Activated gamma-delta T cell treated with anti-CD3 and anti-CD28 coated beads, Interleukin-2, amount 50 U/mL, for 16 hours (primary cell): ENCODE data around the gene NETO2.

Experiments
- DNase-seq: peaks from one replicate; pipeline ENCODE4 v3.0.0-alpha.2; 2020; ENCODE audit warnings: low read depth

The NETO2 gene

GRCh38 chr16:47046726-47047523 is 96.8 kb downstream of the NETO2 start:
- DNase-seq, result no peak

GRCh38 chr16:47045459-47045858 is 98.3 kb downstream of the NETO2 start:
- DNase-seq, result no peak

DNA sequence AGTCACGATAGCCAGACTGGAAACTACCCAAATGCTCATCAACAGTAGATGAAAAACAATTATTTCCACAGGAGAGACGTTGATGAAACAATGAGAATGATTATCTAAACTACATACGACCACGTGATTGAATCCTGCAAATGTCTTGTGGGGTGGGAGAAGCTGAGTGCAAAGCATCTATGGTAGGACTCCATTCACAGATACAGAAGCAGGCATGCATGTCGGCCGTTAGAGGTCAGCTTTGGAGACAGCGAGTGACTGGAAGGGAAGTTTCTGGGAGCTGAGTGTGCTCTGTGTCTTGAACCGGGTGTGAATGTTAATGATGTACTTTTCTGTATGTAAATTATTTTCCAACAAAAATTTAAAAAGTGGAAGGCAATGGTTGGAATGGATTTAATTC is 98.7 kb downstream of the NETO2 start:
- no peak for DNase-seq

GRCh38 chr16:47043970-47044684 is 99.6 kb downstream of the NETO2 start:
- no peak for DNase-seq

DNA sequence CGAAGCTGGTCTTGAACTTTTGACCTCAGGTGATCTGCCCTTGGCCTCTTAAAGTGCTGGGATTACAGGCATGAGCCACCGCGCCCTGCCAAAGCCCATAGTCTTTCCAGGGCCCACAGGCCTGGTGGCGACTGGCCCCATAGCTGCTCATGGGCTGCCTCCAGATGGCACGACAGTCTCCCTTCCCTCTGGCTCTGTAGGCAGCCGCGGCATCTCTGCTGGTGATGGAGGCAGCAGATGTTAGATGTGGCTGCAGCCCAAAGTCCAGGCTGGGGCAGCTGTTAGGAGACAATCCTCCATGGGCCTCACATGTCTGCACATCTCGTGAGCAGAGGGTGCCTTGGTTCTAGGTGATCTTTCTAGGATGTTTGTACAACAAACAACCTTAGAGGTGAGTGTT is 100.5 kb downstream of the NETO2 start:
- no peak for DNase-seq

- peak; percentile 87 for DNase-seq
Observed at GRCh38 chr16:47037746-47038458, 105.8 kb downstream of the NETO2 start.

- DNase-seq, result no peak
Observed at GRCh38 chr16:47037396-47037745, 106.4 kb downstream of the NETO2 start.

DNA sequence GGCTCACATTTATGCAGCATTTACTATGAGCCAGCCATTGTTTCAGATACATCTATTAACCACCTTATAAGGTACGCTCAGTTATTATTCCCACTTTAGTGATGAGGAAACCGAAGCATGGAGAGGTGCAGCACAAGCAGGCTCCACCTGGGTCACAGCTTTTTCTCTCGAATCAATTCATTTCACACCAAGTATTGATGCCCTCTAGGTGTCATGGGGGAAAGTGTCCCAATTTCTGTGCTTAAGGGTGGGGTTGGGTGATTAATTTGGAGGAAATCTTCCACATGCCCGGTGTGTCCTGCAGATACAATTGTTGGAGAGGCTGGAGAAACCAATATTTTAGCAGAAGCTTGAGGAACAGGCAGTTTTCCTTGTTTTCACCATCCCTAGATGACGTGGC is 107.5 kb downstream of the NETO2 start:
- DNase-seq, result no peak

GRCh38 chr16:47035436-47035835 is 108.3 kb downstream of the NETO2 start:
- no peak for DNase-seq

DNA sequence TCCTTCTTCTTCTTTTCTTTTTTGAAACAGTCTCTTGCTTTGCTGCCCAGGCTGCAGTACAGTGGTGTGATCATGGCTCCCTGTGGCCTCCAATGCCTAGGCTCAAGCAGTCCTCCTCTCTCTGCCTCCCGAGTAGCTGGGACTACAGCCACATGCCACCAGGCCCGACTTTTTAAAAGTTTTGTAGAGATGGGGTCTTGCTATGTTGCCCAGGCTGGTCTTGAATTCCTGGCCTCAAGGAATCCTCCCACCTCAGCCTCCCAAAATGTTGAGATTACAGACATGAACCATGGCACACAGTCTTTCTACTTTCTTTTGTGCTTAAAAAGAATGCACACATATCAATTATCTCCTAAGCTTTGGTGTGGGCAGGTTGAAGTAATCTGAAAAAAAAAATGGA is 109.3 kb downstream of the NETO2 start:
- DNase-seq, result no peak

DNA sequence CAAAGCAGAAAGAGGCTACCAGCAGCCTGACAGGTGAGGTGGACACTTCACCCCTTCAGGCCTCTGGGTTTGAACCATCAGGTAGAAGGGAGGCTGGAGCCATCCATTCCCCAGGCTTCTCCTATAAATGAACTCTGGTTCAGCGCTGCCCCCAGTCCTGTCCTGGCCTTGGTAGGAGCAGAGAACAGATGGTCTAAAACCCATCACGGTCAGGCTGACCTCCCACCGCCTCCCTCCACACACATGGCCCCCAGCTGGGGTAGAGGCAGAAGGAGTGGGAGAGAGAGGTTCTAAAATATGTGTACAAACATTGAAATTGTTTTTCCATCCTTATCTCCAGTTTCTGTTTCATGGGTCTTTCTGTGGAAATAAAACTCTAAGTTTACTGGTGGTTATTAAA is 110.6 kb downstream of the NETO2 start:
- DNase-seq, result no peak

- DNase-seq, result no peak
Observed at GRCh38 chr16:47029724-47030123, 114.0 kb downstream of the NETO2 start.

GRCh38 chr16:47028767-47029377 is 114.9 kb downstream of the NETO2 start:
- DNase-seq, result no peak
